Right atrium auricular region (tissue), 2 donors: ENCODE data around the gene GMDS. TPM values are rescaled to one million over a fixed set of nuclear protein-coding genes. Genes with fewer than 3 reads are reported as not detected.

Source experiments
- DNase-seq: peaks from one replicate; pipeline ENCODE4 v3.0.0-alpha.2; 2019; ENCODE audit warnings: low spot score
- H3K27ac ChIP-seq, 2 donors: fragments of 200-600 bp; sonication (generic); 1 replicate in 1 of 2; 2 replicates in 1 of 2; pipeline ENCODE4 v1.5.1; 2016 to 2019
- H3K27me3 ChIP-seq, 2 donors: fragments of 200-600 bp; sonication (generic); one replicate each; pipeline versions ENCODE4 v1.5.1 to v1.6.0; 2017 to 2019
- H3K36me3 ChIP-seq: fragments of 200-600 bp; sonication (generic); one replicate; pipeline ENCODE4 v1.5.1; 2016
- H3K4me1 ChIP-seq, 2 donors: fragments of 200-600 bp; sonication (generic); one replicate each; pipeline versions ENCODE4 v1.5.1 to v1.6.0; 2017 to 2019
- H3K4me3 ChIP-seq, 2 donors: fragments of 200-600 bp; sonication (generic); 1 replicate in 1 of 2; 2 replicates in 1 of 2; pipeline ENCODE4 v1.5.1; 2017 to 2019; ENCODE audit warnings: mild to moderate bottlenecking in 1 of 2, moderate library complexity in 1 of 2
- H3K9me3 ChIP-seq, 2 donors: fragments of 200-600 bp; sonication (generic); one replicate each; pipeline ENCODE4 v1.5.1; 2019
- CTCF ChIP-seq, 2 donors: fragments of 200-600 bp; sonication (generic); IDR thresholded peaks; one replicate each; pipeline ENCODE4 v1.5.1; 2019; ENCODE audit warnings: antibody characterized with exemption in 2 of 2
- total RNA-seq, 2 donors: library from RNA; depleted of rRNA; stranded (reverse); fragments of >200 nt; gene quantifications; one replicate each; pipeline ENCODE4 v1.1.0, GENCODE V29; 2016

GMDS gene
- total RNA-seq, 2 donors from 2014 or later = 11.1 to 11.8 TPM

GRCh38 chr6:1644516-1645060 lies 600.8 kb downstream of the GMDS start:
- DNase-seq = no peak
- no peaks in the 10 kb centered on the region for H3K36me3 ChIP-seq
- no peaks in the 10 kb centered on the region for H3K9me3 ChIP-seq
- H3K27ac ChIP-seq = no peak overlapping the region
- no peak overlapping the region for H3K4me3 ChIP-seq
- H3K27me3 ChIP-seq = no peaks in the 10 kb centered on the region
- no peaks in the 10 kb centered on the region for H3K4me1 ChIP-seq
- no peak for TF ChIP-seq CTCF (IDR thresholded peaks at IDR 0.05)

- Histone ChIP-seq H3K4me1 (no peaks in the 10 kb centered on the region), H3K9me3 (no peaks in the 10 kb centered on the region), H3K36me3 (no peaks in the 10 kb centered on the region), H3K27ac (no peak overlapping the region), H3K4me3 (no peak overlapping the region), H3K27me3 (no peaks in the 10 kb centered on the region)
- no peak for TF ChIP-seq CTCF (IDR thresholded peaks at IDR 0.05)
- DNase-seq = no peak
Observed at GRCh38 chr6:1643830-1644445, 601.5 kb downstream of the GMDS start.

GRCh38 chr6:1643111-1643510 lies 602.3 kb downstream of the GMDS start:
- no peaks in the 10 kb centered on the region for H3K36me3 ChIP-seq
- H3K9me3 ChIP-seq = no peaks in the 10 kb centered on the region
- H3K4me1 ChIP-seq = no peaks in the 10 kb centered on the region
- H3K27me3 ChIP-seq = no peaks in the 10 kb centered on the region
- H3K27ac ChIP-seq = no peak overlapping the region
- H3K4me3 ChIP-seq = no peak overlapping the region
- DNase-seq = no peak
- no peak for TF ChIP-seq CTCF (IDR thresholded peaks at IDR 0.05)

GRCh38 chr6:1641343-1641885 lies 604.0 kb downstream of the GMDS start:
- no peak overlapping the region for H3K4me3 ChIP-seq
- no peak for DNase-seq
- no peaks in the 10 kb centered on the region for H3K4me1 ChIP-seq
- no peaks in the 10 kb centered on the region for H3K27me3 ChIP-seq
- H3K36me3 ChIP-seq = no peaks in the 10 kb centered on the region
- no peak overlapping the region for H3K27ac ChIP-seq
- H3K9me3 ChIP-seq = no peaks in the 10 kb centered on the region
- TF ChIP-seq CTCF (IDR thresholded peaks at IDR 0.05) = no peak

GRCh38 chr6:1640476-1640875 lies 604.9 kb downstream of the GMDS start:
- Histone ChIP-seq H3K27me3 (no peaks in the 10 kb centered on the region), H3K4me1 (peaks cover 0 to 1% of the 10 kb centered on the region in 2 donors), H3K27ac (no peak overlapping the region), H3K36me3 (no peaks in the 10 kb centered on the region), H3K4me3 (no peak overlapping the region), H3K9me3 (no peaks in the 10 kb centered on the region)
- TF ChIP-seq CTCF (IDR thresholded peaks at IDR 0.05) = no peak
- DNase-seq = no peak
